Measurements from ENCODE around the gene CCDC30. TPM values are rescaled to one million over a fixed set of nuclear protein-coding genes. Genes with fewer than 3 reads are reported as not detected.

CCDC30 gene
- total RNA-seq, 2 experiments from 2014 or later, result 1.2 to 1.3 TPM

- H3K36me3 ChIP-seq (ENCODE audit: insufficient read depth, low read length), result peaks cover 20% of the 10 kb centered on the region
- no peaks in the 10 kb centered on the region for H3K9me3 ChIP-seq (ENCODE audit: control insufficient read depth in 1 of 2, insufficient read depth in 1 of 2, low read length in 2 of 2)
- TF ChIP-seq CTCF (IDR thresholded peaks at IDR 0.05), result no peak
- CTCF ChIA-PET, result interaction anchor here (1.2 kb wide), 1 partner anchor 13 kb away, joined by 3 read pairs; no protein-coding TSS in a partner anchor
- DNase-seq, result no peak
- POLR2A ChIA-PET, result interaction anchor here (4.9 kb wide), 1 partner anchor 87 kb away, joined by 75 read pairs; the partner anchor contains the start of genes C1orf50 and P3H1
- H3K36me3 Mint-ChIP-seq (ENCODE audit: low read depth), result peaks cover 44% of the 10 kb centered on the region
- peak overlapping the region; percentile 12 for H3K27ac Mint-ChIP-seq
- no peaks in the 10 kb centered on the region for H3K27me3 ChIP-seq (ENCODE audit: control insufficient read depth in 1 of 2, insufficient read depth in 2 of 2, low read length in 2 of 2)
- no peak for ATAC-seq (ENCODE audit: poor library complexity)
- no peaks in the 10 kb centered on the region for H3K27me3 Mint-ChIP-seq
- no peak overlapping the region for H3K4me3 ChIP-seq (ENCODE audit: low read length)
- H3K4me3 Mint-ChIP-seq, result no peak overlapping the region
- no peak overlapping the region for H3K27ac ChIP-seq (ENCODE audit: low read depth in 1 of 2, low read length in 2 of 2)
- H3K4me1 ChIP-seq (ENCODE audit: insufficient read depth, low read length), result peaks cover 18% of the 10 kb centered on the region
- no peaks in the 10 kb centered on the region for H3K9me3 Mint-ChIP-seq
- intact Hi-C loops (cut with DNase I, micrococcal nuclease), result loop anchor here in 1 of 2 experiments (2.0 kb wide), 1 partner anchor 17 kb away; no protein-coding TSS in a partner anchor
- peaks cover 26% of the 10 kb centered on the region for H3K4me1 Mint-ChIP-seq (ENCODE audit: low read depth)
Observed at GRCh38 chr1:42679364-42679983, 216.4 kb downstream of the CCDC30 start.

- Mint-ChIP-seq H3K36me3 (ENCODE audit: low read depth) (peaks cover 44% of the 10 kb centered on the region), H3K27me3 (no peaks in the 10 kb centered on the region), H3K9me3 (no peaks in the 10 kb centered on the region), H3K27ac (peak overlapping the region; percentile 94), H3K4me3 (peak overlapping the region; percentile 45), H3K4me1 (ENCODE audit: low read depth) (peaks cover 32% of the 10 kb centered on the region)
- Histone ChIP-seq H3K27me3 (ENCODE audit: control insufficient read depth in 1 of 2, insufficient read depth in 2 of 2, low read length in 2 of 2) (no peaks in the 10 kb centered on the region), H3K4me3 (ENCODE audit: low read length) (no peak overlapping the region), H3K4me1 (ENCODE audit: insufficient read depth, low read length) (peaks cover 23% of the 10 kb centered on the region), H3K9me3 (ENCODE audit: control insufficient read depth in 1 of 2, insufficient read depth in 1 of 2, low read length in 2 of 2) (no peaks in the 10 kb centered on the region), H3K36me3 (ENCODE audit: insufficient read depth, low read length) (peaks cover 20% of the 10 kb centered on the region), H3K27ac (ENCODE audit: low read depth in 1 of 2, low read length in 2 of 2) (no peak overlapping the region)
- DNase-seq (no peak), ATAC-seq (ENCODE audit: poor library complexity) (no peak)
- ChIA-PET POLR2A (interaction anchor here (4.3 to 5.1 kb wide), 3 partner anchors 12 to 87 kb away, joined by 37 to 171 read pairs (median 75); partner anchors contain the start of genes C1orf50, P3H1 and PPIH), CTCF (interaction anchor here (0.7 kb wide), 1 partner anchor 13 kb away, joined by 3 read pairs; no protein-coding TSS in a partner anchor)
- TF ChIP-seq CTCF (IDR thresholded peaks at IDR 0.05), result no peak
- intact Hi-C loops (cut with DNase I, micrococcal nuclease), result loop anchor here (5.0 to 10.0 kb wide), 7 partner anchors 223 to 1315 kb away; partner anchors contain the start of genes FOXJ3 (in 2 of the 2), CFAP57 (in 1 of the 2), EBNA1BP2 (in 1 of the 2) and FOXO6 (in 1 of the 2)
Observed at GRCh38 chr1:42680055-42680454, 217.0 kb downstream of the CCDC30 start.

- peak overlapping the region; percentile 100 for H3K4me3 Mint-ChIP-seq
- H3K9me3 Mint-ChIP-seq, result no peaks in the 10 kb centered on the region
- no peaks in the 10 kb centered on the region for H3K27me3 ChIP-seq (ENCODE audit: control insufficient read depth in 1 of 2, insufficient read depth in 2 of 2, low read length in 2 of 2)
- no peak for TF ChIP-seq CTCF (IDR thresholded peaks at IDR 0.05)
- peak overlapping the region; percentile 83 to 87 for H3K27ac ChIP-seq (ENCODE audit: low read depth in 1 of 2, low read length in 2 of 2)
- peaks cover 38% of the 10 kb centered on the region for H3K36me3 Mint-ChIP-seq (ENCODE audit: low read depth)
- POLR2A ChIA-PET, result interaction anchor here (0.9 to 5.1 kb wide), 12 partner anchors 10 to 361 kb away, joined by 3 to 171 read pairs (median 12); partner anchors contain the start of genes C1orf50, CCDC30, ERMAP and P3H1
- intact Hi-C loops (cut with DNase I, micrococcal nuclease), result loop anchor here (1.0 to 10.0 kb wide), 8 partner anchors 22 to 1316 kb away; partner anchors contain the start of genes FOXJ3 (in 2 of the 2), CFAP57 (in 1 of the 2), EBNA1BP2 (in 1 of the 2) and FOXO6 (in 1 of the 2)
- peak; percentile 14 for ATAC-seq (ENCODE audit: poor library complexity)
- H3K9me3 ChIP-seq (ENCODE audit: control insufficient read depth in 1 of 2, insufficient read depth in 1 of 2, low read length in 2 of 2), result no peaks in the 10 kb centered on the region
- H3K36me3 ChIP-seq (ENCODE audit: insufficient read depth, low read length), result peaks cover 12% of the 10 kb centered on the region
- peak overlapping the region; percentile 80 for H3K4me3 ChIP-seq (ENCODE audit: low read length)
- no peaks in the 10 kb centered on the region for H3K27me3 Mint-ChIP-seq
- peak overlapping the region; percentile 94 for H3K27ac Mint-ChIP-seq
- H3K4me1 ChIP-seq (ENCODE audit: insufficient read depth, low read length), result peaks cover 28% of the 10 kb centered on the region
- peak in 6 of 14 experiments; percentile 2 to 63 (median 32) for DNase-seq
- peaks cover 42% of the 10 kb centered on the region for H3K4me1 Mint-ChIP-seq (ENCODE audit: low read depth)
- CTCF ChIA-PET, result interaction anchor here (0.7 to 4.7 kb wide), 2 partner anchors 14 to 24 kb away, joined by 3 to 21 read pairs; partner anchors contain the start of gene PPIH
Observed at GRCh38 chr1:42680921-42681683, 218.0 kb downstream of the CCDC30 start.

Data from CD4-positive, alpha-beta T cell (primary cell).